HG03196 (cell line): ENCODE data around the gene RHOU.

ENCODE experiments used
- ATAC-seq: cut with Tn5 transposase; IDR thresholded peaks from one replicate; pipeline ENCODE4 v1.9.1; 2021; ENCODE audit not compliant: unreplicated experiment

Gene RHOU

DNA sequence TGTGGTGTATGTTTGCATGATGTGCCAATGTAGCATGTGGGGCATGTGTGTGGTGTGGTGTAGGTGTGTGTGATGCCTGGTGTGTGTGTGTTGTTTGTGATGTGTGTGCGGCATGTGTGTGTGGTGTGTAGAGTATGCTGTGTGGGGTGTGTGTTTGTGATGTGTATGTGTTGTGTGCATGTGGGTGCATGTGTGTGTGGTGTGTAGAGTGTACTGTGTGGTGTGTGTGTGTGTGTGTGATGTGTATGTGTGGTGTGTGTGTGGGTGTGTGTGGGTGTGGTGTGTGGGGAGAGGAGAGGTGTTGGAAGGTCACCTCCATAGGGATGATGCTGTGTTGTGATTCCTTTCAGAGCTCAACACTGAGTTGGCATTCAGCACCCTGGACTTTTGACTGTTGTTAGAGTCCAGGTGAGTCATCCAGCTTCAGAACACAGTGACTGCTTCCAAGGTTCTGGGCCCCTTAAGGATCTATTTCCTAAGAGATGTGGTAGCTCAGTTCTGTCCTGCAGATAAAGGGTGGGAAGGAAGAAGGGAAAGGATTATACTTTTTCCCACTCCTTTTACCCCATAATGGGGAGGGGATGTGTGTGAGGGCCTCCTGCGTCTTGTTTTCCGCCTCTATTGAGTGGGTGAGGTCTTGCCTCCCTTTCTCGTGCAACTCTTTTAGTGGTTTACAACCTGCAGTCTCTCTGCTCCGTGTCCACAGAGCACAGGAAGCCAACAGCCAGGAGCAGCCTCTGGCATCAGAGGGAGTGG, 47.6 kb downstream of the RHOU start:
- ATAC-seq = no peak

DNA sequence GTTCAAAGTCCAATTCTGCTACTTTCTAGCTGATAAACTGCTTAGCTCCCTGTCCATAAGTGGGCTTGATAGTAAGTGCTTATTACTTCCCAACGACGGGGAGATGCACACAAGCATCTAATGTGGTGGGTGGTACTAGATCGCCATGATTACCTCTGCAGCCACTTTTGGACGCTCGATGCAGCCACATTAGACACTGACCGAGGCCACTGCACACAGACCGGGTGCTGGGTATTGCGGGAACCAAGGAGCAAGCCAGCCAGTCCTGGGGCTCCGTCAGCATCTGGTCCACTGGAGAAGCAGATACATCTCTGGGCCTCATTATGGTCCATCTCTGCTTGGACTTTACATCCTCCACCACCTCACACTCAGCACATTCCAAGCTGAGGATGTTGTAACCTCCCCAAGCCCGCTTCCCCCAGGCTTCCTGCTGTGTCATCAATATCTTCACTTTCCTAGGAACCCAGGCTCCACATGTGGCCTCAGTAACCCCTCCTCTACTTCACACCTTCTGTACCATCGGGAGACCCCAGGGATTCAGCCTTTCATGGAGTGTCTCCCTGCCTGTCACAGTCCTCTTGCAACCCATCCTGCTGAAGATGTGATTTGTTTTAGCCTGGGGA, 48.2 kb downstream of the RHOU start:
- no peak for ATAC-seq

DNA sequence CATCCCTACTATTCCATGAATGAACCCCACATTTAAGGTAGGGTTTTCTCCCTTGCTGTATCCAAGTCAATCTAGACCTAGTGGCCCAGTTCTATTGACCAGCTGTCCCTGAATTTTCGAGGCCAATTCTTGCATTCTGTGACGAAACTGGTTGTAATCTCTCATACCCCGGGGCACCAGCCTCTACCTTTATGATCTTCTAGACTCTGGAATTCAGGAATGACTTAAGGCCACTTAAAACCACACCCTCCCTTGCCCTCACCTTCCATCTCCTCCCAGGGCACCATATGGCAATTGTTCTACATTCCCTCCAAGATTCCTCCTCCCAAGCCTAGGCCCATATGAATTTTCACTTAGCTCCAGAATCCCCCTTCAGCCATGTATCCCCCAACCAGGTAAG, 48.9 kb downstream of the RHOU start:
- no peak for ATAC-seq

GRCh38 chr1:228785366-228786330, 50.4 kb downstream of the RHOU start:
- ATAC-seq = no peak

- no peak for ATAC-seq
These were observed 51.3 kb downstream of the RHOU start for GRCh38 chr1:228786361-228787129.

DNA sequence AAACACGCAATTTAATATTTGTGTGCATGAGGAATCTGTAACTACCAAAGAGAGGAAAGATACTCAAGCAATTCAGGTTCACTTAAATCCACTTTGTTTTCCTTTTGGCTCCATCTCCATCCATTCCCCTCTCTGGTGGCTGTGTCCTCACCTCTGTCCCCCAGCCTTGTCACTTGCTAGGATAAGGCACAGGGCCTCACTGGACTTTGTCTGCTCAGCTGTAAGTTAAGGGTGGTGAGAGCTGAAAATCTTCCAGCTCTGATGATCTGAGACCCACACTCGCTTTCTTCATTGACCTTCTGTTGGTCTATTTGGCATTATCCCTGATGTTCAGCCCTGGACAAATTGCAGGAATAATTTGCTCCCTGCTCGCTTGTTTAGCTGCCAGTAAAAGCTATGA, 56.5 kb downstream of the RHOU start:
- ATAC-seq = no peak

- ATAC-seq = no peak
These were observed 57.3 kb downstream of the RHOU start for GRCh38 chr1:228792601-228793000.

GRCh38 chr1:228793032-228793431, 57.8 kb downstream of the RHOU start:
- ATAC-seq = no peak

DNA sequence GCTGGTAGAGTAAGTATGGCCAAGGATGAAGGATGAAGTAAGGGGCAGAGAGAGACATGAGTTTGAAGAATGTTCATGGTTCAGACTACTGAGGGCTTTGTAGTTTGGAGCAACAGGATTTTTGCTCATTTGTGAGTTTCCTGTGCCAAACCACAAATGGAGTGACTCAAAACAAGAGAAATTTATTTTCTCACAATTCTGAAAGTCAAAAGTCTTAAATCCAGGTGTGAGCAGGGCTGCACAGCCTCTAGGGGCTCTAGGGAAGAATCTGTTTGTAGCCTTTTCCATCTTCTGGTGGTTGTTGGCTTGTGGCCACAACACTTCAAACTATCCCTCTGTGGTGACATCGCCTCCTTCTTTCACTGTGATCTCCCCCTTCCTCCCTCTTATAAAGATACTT, 58.9 kb downstream of the RHOU start:
- ATAC-seq = no peak

DNA sequence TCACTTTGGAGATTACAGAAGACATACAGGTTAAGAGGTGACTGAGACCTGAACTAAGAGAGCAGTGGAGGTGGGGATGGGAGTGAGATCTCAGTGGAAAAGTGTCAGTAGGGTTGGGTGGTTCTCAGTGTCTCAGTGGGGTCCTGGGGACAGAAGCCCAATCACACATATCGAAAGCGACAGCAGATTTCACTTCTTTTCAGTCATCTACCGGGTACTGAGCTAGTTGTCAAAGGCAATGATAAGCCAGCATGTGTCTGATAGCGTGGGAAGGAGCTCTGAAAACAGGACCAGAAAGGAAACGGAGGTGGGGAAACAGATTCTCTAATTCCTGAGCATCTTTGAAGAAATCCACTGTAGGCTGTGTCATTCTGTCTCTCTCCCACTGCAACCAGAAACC, 59.5 kb downstream of the RHOU start:
- no peak for ATAC-seq

- ATAC-seq = no peak
These were observed 60.3 kb downstream of the RHOU start for GRCh38 chr1:228795596-228795995.
